MG63 (cell line): Measurements from ENCODE around the gene RAB3GAP2. TPM values are rescaled to one million over a fixed set of nuclear protein-coding genes. Genes with fewer than 3 reads are reported as not detected.
"Not testable (repeated sequence)": the region's sequence is repeated elsewhere in the genome, so short reads cannot be mapped to it uniquely, and the experiment has no call there.

ENCODE experiments used
- DNase-seq: peaks from one replicate; pipeline ENCODE4 v3.0.0-alpha.2; 2020
- H3K27me3 ChIP-seq: fragments of 250-450 bp; sonication (Bioruptor Pico); 2 replicates; pipeline ENCODE4 v1.5.1; 2020; ENCODE audit warnings: mild to moderate bottlenecking, moderate library complexity
- H3K36me3 ChIP-seq: fragments of 250-450 bp; sonication (Bioruptor Pico); 2 replicates; pipeline ENCODE4 v1.5.1; 2020; ENCODE audit warnings: mild to moderate bottlenecking, moderate library complexity
- H3K4me3 ChIP-seq: fragments of 250-450 bp; sonication (Bioruptor Pico); 2 replicates; pipeline ENCODE4 v1.5.1; 2020; ENCODE audit warnings: mild to moderate bottlenecking, moderate library complexity
- H3K9me3 ChIP-seq: fragments of 250-450 bp; sonication (Bioruptor Pico); 2 replicates; pipeline ENCODE4 v1.5.1; 2020; ENCODE audit warnings: mild to moderate bottlenecking, moderate library complexity
- total RNA-seq: library from RNA; depleted of rRNA; stranded (reverse); fragments of >200 nt; shearing (Covaris generic); gene quantifications from 2 replicates; pipeline ENCODE4 v1.2.3, GENCODE V29; 2014; ENCODE audit warnings: low replicate concordance

The RAB3GAP2 gene
- total RNA-seq, 1 experiment from 2014 or later, result 16.3 TPM

GRCh38 chr1:220189750-220190347, 82.4 kb downstream of the RAB3GAP2 start:
- H3K36me3 ChIP-seq, result peaks cover 34% of the 10 kb centered on the region
- no peak for DNase-seq
- no peaks in the 10 kb centered on the region for H3K27me3 ChIP-seq
- H3K9me3 ChIP-seq, result no peaks in the 10 kb centered on the region
- H3K4me3 ChIP-seq, result no peak overlapping the region

- Histone ChIP-seq H3K9me3 (no peaks in the 10 kb centered on the region), H3K36me3 (peaks cover 29% of the 10 kb centered on the region), H3K4me3 (no peak overlapping the region), H3K27me3 (no peaks in the 10 kb centered on the region)
- no peak for DNase-seq
Observed at GRCh38 chr1:220188538-220188937, 83.7 kb downstream of the RAB3GAP2 start.

- H3K9me3 ChIP-seq, result no peaks in the 10 kb centered on the region
- peaks cover 19% of the 10 kb centered on the region for H3K36me3 ChIP-seq
- DNase-seq, result no peak
- no peak overlapping the region for H3K4me3 ChIP-seq
- no peaks in the 10 kb centered on the region for H3K27me3 ChIP-seq
Observed at GRCh38 chr1:220186752-220187151, 85.5 kb downstream of the RAB3GAP2 start.

GRCh38 chr1:220184506-220184905, 87.7 kb downstream of the RAB3GAP2 start:
- Histone ChIP-seq H3K36me3 (peaks cover 34% of the 10 kb centered on the region), H3K27me3 (no peaks in the 10 kb centered on the region), H3K9me3 (no peaks in the 10 kb centered on the region), H3K4me3 (no peak overlapping the region)
- no peak for DNase-seq

GRCh38 chr1:220182656-220183055, 89.6 kb downstream of the RAB3GAP2 start:
- Histone ChIP-seq H3K9me3 (no peaks in the 10 kb centered on the region), H3K4me3 (no peak overlapping the region), H3K36me3 (peaks cover 39% of the 10 kb centered on the region), H3K27me3 (no peaks in the 10 kb centered on the region)
- DNase-seq, result no peak

GRCh38 chr1:220182111-220182510, 90.1 kb downstream of the RAB3GAP2 start:
- H3K4me3 ChIP-seq, result no peak overlapping the region
- H3K27me3 ChIP-seq, result no peaks in the 10 kb centered on the region
- peaks cover 41% of the 10 kb centered on the region for H3K36me3 ChIP-seq
- DNase-seq, result no peak
- no peaks in the 10 kb centered on the region for H3K9me3 ChIP-seq

GRCh38 chr1:220176540-220176939, 95.7 kb downstream of the RAB3GAP2 start:
- DNase-seq, result no peak
- Histone ChIP-seq H3K4me3 (no peak overlapping the region), H3K9me3 (no peaks in the 10 kb centered on the region), H3K27me3 (no peaks in the 10 kb centered on the region), H3K36me3 (peaks cover 42% of the 10 kb centered on the region)

GRCh38 chr1:220170836-220171526, 101.3 kb downstream of the RAB3GAP2 start:
- H3K36me3 ChIP-seq, result peaks cover 59% of the 10 kb centered on the region
- no peak overlapping the region for H3K4me3 ChIP-seq
- H3K9me3 ChIP-seq, result no peaks in the 10 kb centered on the region
- no peaks in the 10 kb centered on the region for H3K27me3 ChIP-seq
- no peak for DNase-seq

- DNase-seq, H3K4me3 ChIP-seq, H3K9me3 ChIP-seq, H3K27me3 ChIP-seq: not testable (repeated sequence)
- H3K36me3 ChIP-seq, result peaks cover 68% of the 10 kb centered on the region
Observed at GRCh38 chr1:220169887-220170286, 102.4 kb downstream of the RAB3GAP2 start.

- Histone ChIP-seq H3K27me3 (no peaks in the 10 kb centered on the region), H3K9me3 (no peaks in the 10 kb centered on the region), H3K4me3 (no peak overlapping the region), H3K36me3 (peaks cover 65% of the 10 kb centered on the region)
- DNase-seq, result no peak
Observed at GRCh38 chr1:220166853-220167252, 105.4 kb downstream of the RAB3GAP2 start.

GRCh38 chr1:220164517-220164916, 107.7 kb downstream of the RAB3GAP2 start:
- H3K36me3 ChIP-seq, result peaks cover 65% of the 10 kb centered on the region
- H3K4me3 ChIP-seq, result no peak overlapping the region
- DNase-seq, result no peak
- no peaks in the 10 kb centered on the region for H3K27me3 ChIP-seq
- H3K9me3 ChIP-seq, result no peaks in the 10 kb centered on the region

GRCh38 chr1:220164116-220164515, 108.1 kb downstream of the RAB3GAP2 start:
- no peak overlapping the region for H3K4me3 ChIP-seq
- peaks cover 65% of the 10 kb centered on the region for H3K36me3 ChIP-seq
- no peaks in the 10 kb centered on the region for H3K27me3 ChIP-seq
- H3K9me3 ChIP-seq, result no peaks in the 10 kb centered on the region
- no peak for DNase-seq

- DNase-seq, result no peak
- Histone ChIP-seq H3K36me3 (peaks cover 62% of the 10 kb centered on the region), H3K4me3 (no peak overlapping the region), H3K27me3 (no peaks in the 10 kb centered on the region), H3K9me3 (no peaks in the 10 kb centered on the region)
Observed at GRCh38 chr1:220160027-220160426, 112.2 kb downstream of the RAB3GAP2 start.

- DNase-seq, result no peak
- no peak overlapping the region for H3K4me3 ChIP-seq
- H3K36me3 ChIP-seq, result peaks cover 63% of the 10 kb centered on the region
- H3K27me3 ChIP-seq, result no peaks in the 10 kb centered on the region
- H3K9me3 ChIP-seq, result no peaks in the 10 kb centered on the region
Observed at GRCh38 chr1:220159041-220159440, 113.2 kb downstream of the RAB3GAP2 start.

- not testable (repeated sequence) for H3K4me3 ChIP-seq
- peaks cover 67% of the 10 kb centered on the region for H3K36me3 ChIP-seq
Observed at GRCh38 chr1:220158530-220158929, 113.7 kb downstream of the RAB3GAP2 start.

GRCh38 chr1:220157738-220158137, 114.5 kb downstream of the RAB3GAP2 start:
- Histone ChIP-seq H3K4me3 (no peak overlapping the region), H3K27me3 (no peaks in the 10 kb centered on the region), H3K36me3 (peaks cover 73% of the 10 kb centered on the region), H3K9me3 (no peaks in the 10 kb centered on the region)
- DNase-seq, result no peak

More at GRCh38 chr1:220158530-220158929, 113.7 kb downstream of the RAB3GAP2 start:
- H3K27me3 ChIP-seq, DNase-seq, H3K9me3 ChIP-seq: not testable (repeated sequence)

GRCh38 chr1:220156620-220157146, 115.6 kb downstream of the RAB3GAP2 start:
- no peaks in the 10 kb centered on the region for H3K9me3 ChIP-seq
- no peaks in the 10 kb centered on the region for H3K27me3 ChIP-seq
- no peak for DNase-seq
- no peak overlapping the region for H3K4me3 ChIP-seq
- H3K36me3 ChIP-seq, result peaks cover 77% of the 10 kb centered on the region

GRCh38 chr1:220153147-220153546, 119.1 kb downstream of the RAB3GAP2 start:
- no peaks in the 10 kb centered on the region for H3K27me3 ChIP-seq
- peaks cover 84% of the 10 kb centered on the region for H3K36me3 ChIP-seq
- no peak overlapping the region for H3K4me3 ChIP-seq
- no peak for DNase-seq
- H3K9me3 ChIP-seq, result no peaks in the 10 kb centered on the region
